Activated CD8-positive, alpha-beta T cell treated with anti-CD3 and anti-CD28 coated beads, Interleukin-2, amount 10 ng/mL, durations not matched to agents 7 days and 5 days (primary cell): ENCODE measurements around the gene SALL1. TPM values are rescaled to one million over a fixed set of nuclear protein-coding genes. Genes with fewer than 3 reads are reported as not detected.

Experiments used
- ATAC-seq: fragments of 150-1000 bp; cut with Tn5 transposase; one replicate; pipeline ENCODE4 v1.10.0; 2021; ENCODE audit warnings: moderate library complexity
- CTCF ChIA-PET: fragments of 350-600 bp; sonication (Branson Sonifier 250); formaldehyde crosslinking; loops from one replicate; lab custom pipeline; 2021; ENCODE audit warnings: antibody characterized with exemption; lab: Charles Lee
- POLR2A ChIA-PET: fragments of 350-600 bp; sonication (Branson Sonifier 250); formaldehyde crosslinking; loops from one replicate; lab custom pipeline; 2021; ENCODE audit warnings: antibody characterized with exemption; lab: Charles Lee
- DNase-seq: peaks from one replicate; pipeline ENCODE4 v3.0.0-alpha.2; 2020
- H3K27ac Mint-ChIP-seq: one replicate; pipeline ENCODE4 v1.8.0; 2021; ENCODE audit warnings: mild to moderate bottlenecking, mixed read lengths
- H3K27me3 Mint-ChIP-seq: one replicate; pipeline ENCODE4 v1.8.0; 2021; ENCODE audit warnings: low read depth, mixed read lengths
- H3K36me3 Mint-ChIP-seq: one replicate; pipeline ENCODE4 v1.8.0; 2021; ENCODE audit warnings: low read depth, mixed read lengths
- H3K4me1 Mint-ChIP-seq: one replicate; pipeline ENCODE4 v1.8.0; 2021; ENCODE audit warnings: low read depth, mixed read lengths
- H3K4me3 Mint-ChIP-seq: one replicate; pipeline ENCODE4 v1.8.0; 2021; ENCODE audit warnings: mild to moderate bottlenecking, mixed read lengths
- H3K9me3 Mint-ChIP-seq: one replicate; pipeline ENCODE4 v1.8.0; 2022; ENCODE audit warnings: mixed read lengths; ENCODE audit not compliant: insufficient read depth
- total RNA-seq, 2 experiments: library from RNA; stranded (reverse); gene quantifications; one replicate each; pipeline ENCODE4 v1.2.3, GENCODE V29; 2021

The SALL1 gene
- total RNA-seq, 2 experiments from 2014 or later = not detected

GRCh38 chr16:51095084-51095881 lies 55.8 kb downstream of the SALL1 start:
- ATAC-seq (no peak), DNase-seq (no peak)
- Mint-ChIP-seq H3K4me1 (no peaks in the 10 kb centered on the region), H3K4me3 (no peak overlapping the region), H3K27ac (no peak overlapping the region), H3K27me3 (no peaks in the 10 kb centered on the region), H3K36me3 (no peaks in the 10 kb centered on the region), H3K9me3 (no peaks in the 10 kb centered on the region)
- ChIA-PET POLR2A (no interaction called here), CTCF (no interaction called here)

GRCh38 chr16:51093726-51094280 lies 57.3 kb downstream of the SALL1 start:
- no peaks in the 10 kb centered on the region for H3K36me3 Mint-ChIP-seq
- ChIA-PET POLR2A (interaction anchor here (0.5 kb wide), 1 partner anchor 156 kb away, joined by 3 read pairs; no protein-coding TSS in a partner anchor), CTCF (no interaction called here)
- no peak overlapping the region for H3K4me3 Mint-ChIP-seq
- no peaks in the 10 kb centered on the region for H3K9me3 Mint-ChIP-seq
- H3K4me1 Mint-ChIP-seq = no peaks in the 10 kb centered on the region
- DNase-seq = no peak
- ATAC-seq = no peak
- H3K27me3 Mint-ChIP-seq = no peaks in the 10 kb centered on the region
- H3K27ac Mint-ChIP-seq = no peak overlapping the region
